Kidney capillary endothelial cell (primary cell): ENCODE results near the gene MAL.

Experiments
- DNase-seq: peaks from one replicate; pipeline ENCODE4 v3.0.0-alpha.2; 2018; ENCODE audit warnings: low spot score

Gene MAL

DNA sequence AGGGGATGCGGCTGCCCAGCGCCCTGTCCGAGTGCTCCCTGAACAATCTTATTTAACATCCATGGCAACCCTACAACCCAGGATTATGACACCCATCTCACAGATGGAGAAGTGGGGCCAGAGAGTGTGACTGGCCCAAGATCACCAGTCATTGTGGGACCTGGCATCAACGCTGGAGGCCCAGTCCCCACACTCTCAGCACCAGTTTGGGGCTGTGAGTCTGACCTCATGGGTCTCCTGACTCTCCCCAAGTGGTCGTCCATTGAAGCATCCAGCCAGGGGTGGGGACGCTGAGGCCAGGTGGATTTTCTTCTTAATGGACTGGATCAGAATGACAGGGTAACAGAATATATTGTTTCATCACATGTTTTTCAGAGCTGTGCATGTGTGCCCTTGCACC is 24.5 kb downstream of the MAL start:
- DNase-seq = no peak

GRCh38 chr2:95050385-95051300 is 25.1 kb downstream of the MAL start:
- DNase-seq = no peak

- no peak for DNase-seq
These were observed 26.1 kb downstream of the MAL start for GRCh38 chr2:95051626-95052025.

DNA sequence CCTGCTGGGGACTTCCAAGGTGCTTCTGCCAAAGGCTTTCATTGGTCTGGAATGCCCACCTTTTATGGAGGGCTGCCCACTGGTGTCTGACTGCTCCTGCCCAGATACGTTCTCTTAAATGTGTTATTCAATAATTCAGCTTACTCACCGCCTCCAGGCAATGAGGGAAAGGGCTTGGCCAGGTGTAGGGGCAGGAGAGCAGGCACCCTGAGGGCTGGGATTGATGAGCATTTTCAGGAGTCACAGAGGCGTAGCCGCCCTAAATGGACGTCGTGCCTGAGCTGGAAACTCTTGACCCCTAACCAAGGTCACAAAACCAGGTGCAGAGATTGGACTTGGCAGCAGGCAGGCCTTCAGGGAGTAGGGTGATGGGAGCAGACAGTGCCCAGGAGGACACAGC is 26.8 kb downstream of the MAL start:
- DNase-seq = no peak

- no peak for DNase-seq
These were observed 27.4 kb downstream of the MAL start for GRCh38 chr2:95052804-95053479.

GRCh38 chr2:95053543-95053942 is 28.0 kb downstream of the MAL start:
- no peak for DNase-seq

DNA sequence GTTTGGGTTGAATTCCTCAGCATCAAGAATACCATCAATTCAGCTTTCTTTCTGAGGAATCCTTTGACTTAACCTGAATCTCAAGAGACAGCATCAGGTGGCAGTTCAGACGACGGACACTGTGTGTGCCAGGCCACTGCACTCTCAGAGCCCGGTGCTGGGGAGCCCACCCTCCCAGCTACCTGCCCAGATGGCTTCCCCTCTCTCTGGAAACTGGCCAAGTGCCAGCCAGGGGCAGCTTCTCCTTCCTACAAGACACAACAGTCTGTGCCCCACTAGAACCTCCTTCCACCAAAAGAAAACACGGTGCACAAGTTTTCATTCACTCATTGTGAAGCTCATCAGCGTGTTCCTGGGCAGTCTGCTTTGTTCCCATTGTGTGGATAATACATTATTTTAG is 28.5 kb downstream of the MAL start:
- DNase-seq = no peak

GRCh38 chr2:95055262-95055661 is 29.8 kb downstream of the MAL start:
- no peak for DNase-seq

GRCh38 chr2:95056044-95056443 is 30.5 kb downstream of the MAL start:
- DNase-seq = no peak

DNA sequence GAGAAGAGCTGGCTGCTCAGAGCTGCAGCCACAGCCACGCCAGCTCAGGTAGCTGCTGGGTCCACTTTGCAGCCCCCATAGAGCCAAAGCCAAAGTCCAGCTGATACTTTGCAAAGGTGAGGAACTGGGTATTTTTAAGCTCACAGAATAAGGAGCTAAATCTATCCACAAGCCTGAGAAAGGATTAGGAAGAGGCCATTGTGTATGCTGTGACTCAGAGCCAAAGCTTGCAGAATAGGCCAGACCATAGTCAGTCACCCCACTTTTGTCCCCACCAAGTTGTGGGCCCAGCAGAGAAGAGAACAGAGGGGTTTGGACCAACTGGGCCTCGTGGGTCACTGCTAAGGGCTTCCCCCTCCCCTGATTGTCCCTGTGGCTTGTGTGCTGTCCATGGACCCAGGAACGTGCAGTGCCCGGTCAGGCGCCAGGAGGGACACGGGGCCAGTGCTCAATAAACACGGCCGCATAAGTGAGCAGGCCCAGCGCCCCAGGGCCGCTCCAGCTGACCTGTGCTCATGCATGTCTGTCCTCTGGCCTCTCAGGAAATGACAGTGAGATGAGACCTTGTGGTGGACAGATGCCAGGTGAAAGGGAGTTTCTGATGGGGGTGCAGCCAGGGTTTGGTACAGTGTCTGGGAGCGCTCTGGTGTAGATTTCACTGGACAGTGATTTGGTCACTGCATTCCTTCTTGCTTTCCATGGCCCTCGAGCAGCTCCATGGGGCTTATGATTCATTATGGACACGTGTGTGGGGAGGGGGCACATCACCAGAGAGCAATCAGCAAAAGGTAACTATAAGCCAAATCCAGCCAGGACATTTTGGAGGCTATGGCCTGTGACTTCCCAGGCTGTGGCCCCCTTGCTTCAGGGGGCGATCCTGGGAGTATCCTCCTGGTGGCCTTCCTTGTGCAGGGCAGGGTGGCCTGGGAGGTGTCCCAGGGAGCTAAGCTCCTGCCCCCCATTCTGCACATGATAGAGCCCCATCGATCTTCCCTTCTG is 31.3 kb downstream of the MAL start:
- DNase-seq = no peak

GRCh38 chr2:95057535-95058370 is 32.2 kb downstream of the MAL start:
- no peak for DNase-seq

- no peak for DNase-seq
These were observed 33.0 kb downstream of the MAL start for GRCh38 chr2:95058466-95058988.

- DNase-seq = no peak
These were observed 33.6 kb downstream of the MAL start for GRCh38 chr2:95058989-95059641.

GRCh38 chr2:95059656-95060370 is 34.3 kb downstream of the MAL start:
- DNase-seq = no peak

DNA sequence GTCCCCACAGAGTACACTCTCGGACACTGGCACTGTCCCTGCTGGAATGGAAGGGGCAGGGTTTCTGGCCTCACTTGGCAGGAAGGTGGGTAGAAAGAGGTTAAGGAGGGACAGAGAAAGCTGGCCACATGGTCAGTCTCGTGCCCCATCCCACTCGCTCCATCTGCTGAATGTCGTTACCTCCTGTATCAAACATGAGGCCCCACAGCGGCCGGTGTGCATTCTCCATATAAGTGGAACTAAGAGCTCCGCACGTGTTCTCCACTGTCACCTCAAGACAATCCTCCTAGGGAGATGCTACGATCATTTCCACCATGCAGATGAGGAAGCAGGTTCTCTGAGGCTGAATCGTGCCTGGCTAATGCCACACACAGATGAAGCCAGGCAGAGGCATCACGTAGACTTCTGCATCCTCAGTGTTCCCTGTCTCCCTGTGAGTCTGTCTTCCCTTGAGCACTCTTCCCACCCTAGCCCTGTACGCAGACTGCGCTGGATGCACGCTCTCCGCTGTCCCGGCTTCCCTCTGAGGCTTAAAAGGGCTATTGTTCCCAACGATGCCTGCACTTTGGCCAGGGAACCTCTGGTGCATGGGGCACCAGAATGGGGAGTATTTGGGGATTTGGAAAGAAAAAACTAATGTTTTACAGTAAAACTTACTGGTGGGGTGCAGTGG is 35.1 kb downstream of the MAL start:
- no peak for DNase-seq

DNA sequence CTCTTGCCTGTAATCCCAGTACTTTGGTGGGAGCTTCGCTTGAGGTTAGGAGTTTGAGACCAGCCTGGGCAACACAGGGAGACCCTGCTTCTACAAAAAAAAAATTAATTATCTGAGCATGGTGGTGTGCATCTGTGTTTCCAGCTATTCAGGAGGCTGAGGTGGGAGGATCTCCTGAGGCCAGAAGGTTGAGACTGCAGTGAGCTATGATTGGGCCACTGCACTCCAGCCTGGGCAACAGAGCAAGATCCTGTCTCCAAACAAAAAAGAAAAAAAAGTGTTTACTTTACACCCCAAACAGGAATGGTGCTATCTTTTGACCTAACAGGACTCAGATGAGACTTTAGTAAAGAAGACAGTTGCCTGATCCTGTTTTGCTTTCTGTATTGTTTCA is 35.6 kb downstream of the MAL start:
- DNase-seq = no peak

GRCh38 chr2:95061601-95062183 is 36.2 kb downstream of the MAL start:
- DNase-seq = no peak

- no peak for DNase-seq
These were observed 37.0 kb downstream of the MAL start for GRCh38 chr2:95062242-95063085.
